ENCODE measurements around the gene NRG2. TPM values are rescaled to one million over a fixed set of nuclear protein-coding genes. Genes with fewer than 3 reads are reported as not detected.

The NRG2 gene
- total RNA-seq, 3 donors from 2014 or later: 5.9 to 16.5 (median 7.2) TPM

GRCh38 chr5:139829471-139829870 lies 213.6 kb downstream of the NRG2 start:
- H3K4me1 ChIP-seq: no peaks in the 10 kb centered on the region
- TF ChIP-seq CTCF (IDR thresholded peaks at IDR 0.05) (no peak), POLR2A (IDR thresholded peaks at IDR 0.05) (no peak), POLR2AphosphoS5 (IDR thresholded peaks at IDR 0.05) (no peak)
- intact Hi-C loops (cut with DNase I; ENCODE audit: low total_unique reads): loop anchor here (10.0 kb wide), 1 partner anchor 755 kb away; no protein-coding TSS in a partner anchor
- H3K27ac ChIP-seq: no peak overlapping the region
- no peak overlapping the region for H3K4me3 ChIP-seq
- DNase-seq (ENCODE audit: low spot score in 2 of 2): no peak
- H3K36me3 ChIP-seq: no peaks in the 10 kb centered on the region
- H3K9me3 ChIP-seq: no peaks in the 10 kb centered on the region
- no peaks in the 10 kb centered on the region for H3K27me3 ChIP-seq

- Histone ChIP-seq H3K27me3 (no peaks in the 10 kb centered on the region), H3K4me1 (no peaks in the 10 kb centered on the region), H3K27ac (peak overlapping the region; percentile 38 to 40), H3K36me3 (no peaks in the 10 kb centered on the region), H3K9me3 (no peaks in the 10 kb centered on the region), H3K4me3 (no peak overlapping the region)
- intact Hi-C loops (cut with DNase I; ENCODE audit: low total_unique reads): loop anchor here (10.0 kb wide), 1 partner anchor 756 kb away; no protein-coding TSS in a partner anchor
- TF ChIP-seq POLR2AphosphoS5 (IDR thresholded peaks at IDR 0.05) (no peak), POLR2A (IDR thresholded peaks at IDR 0.05) (no peak), CTCF (IDR thresholded peaks at IDR 0.05) (no peak)
- DNase-seq (ENCODE audit: low spot score in 2 of 2): no peak
These were observed 214.7 kb downstream of the NRG2 start for GRCh38 chr5:139828207-139828895.

- no peak for DNase-seq (ENCODE audit: low spot score in 2 of 2)
- Histone ChIP-seq H3K36me3 (no peaks in the 10 kb centered on the region), H3K4me1 (no peaks in the 10 kb centered on the region)
These were observed 217.4 kb downstream of the NRG2 start for GRCh38 chr5:139825690-139826089.

GRCh38 chr5:139823757-139824355 lies 219.2 kb downstream of the NRG2 start:
- Histone ChIP-seq H3K4me1 (no peaks in the 10 kb centered on the region), H3K4me3 (no peak overlapping the region), H3K27me3 (no peaks in the 10 kb centered on the region), H3K27ac (no peak overlapping the region), H3K9me3 (peaks cover 0 to 5% of the 10 kb centered on the region in 2 donors), H3K36me3 (no peaks in the 10 kb centered on the region)
- no peak for DNase-seq (ENCODE audit: low spot score in 2 of 2)
- intact Hi-C loops (cut with DNase I; ENCODE audit: low total_unique reads): loop anchor here (10.0 kb wide), 1 partner anchor 761 kb away; no protein-coding TSS in a partner anchor
- no peak for TF ChIP-seq POLR2A (IDR thresholded peaks at IDR 0.05)
- TF ChIP-seq CTCF (IDR thresholded peaks at IDR 0.05): no peak
- no peak for TF ChIP-seq POLR2AphosphoS5 (IDR thresholded peaks at IDR 0.05)

More at GRCh38 chr5:139825690-139826089, 217.4 kb downstream of the NRG2 start:
- intact Hi-C loops (cut with DNase I; ENCODE audit: low total_unique reads): loop anchor here (10.0 kb wide), 1 partner anchor 759 kb away; no protein-coding TSS in a partner anchor
- no peak for TF ChIP-seq POLR2A (IDR thresholded peaks at IDR 0.05)
- TF ChIP-seq CTCF (IDR thresholded peaks at IDR 0.05): no peak
- no peak for TF ChIP-seq POLR2AphosphoS5 (IDR thresholded peaks at IDR 0.05)
- Histone ChIP-seq H3K9me3 (no peaks in the 10 kb centered on the region), H3K27ac (no peak overlapping the region), H3K4me3 (no peak overlapping the region), H3K27me3 (no peaks in the 10 kb centered on the region)

All from breast epithelium (tissue), 4 donors.